K562 (cell line): Measurements from ENCODE around the gene KIF5A. TPM values are rescaled to one million over a fixed set of nuclear protein-coding genes. Genes with fewer than 3 reads are reported as not detected.

Source experiments
- ATAC-seq: fragments of 200-7000 bp; cut with Tn5 transposase; 3 replicates; pipeline ENCODE4 v1.9.1; 2020; ENCODE audit warnings: moderate library complexity
- BruUV-seq: library from RNA; stranded (reverse); fragments of 400-500 nt; replicated peaks from 2 replicates; lab custom pipeline; 2021; lab: Mats Ljungman, UMichigan
- CTCF ChIA-PET: fragments of 300-600 bp; formaldehyde crosslinking; extraction: SDS; loops from one replicate; lab custom pipeline; 2021; ENCODE audit warnings: low intra/inter-chr PET ratio; lab: Yijun Ruan, JAX
- POLR2A ChIA-PET: fragments of 300-600, 350-650 bp; sonication (Branson Sonifier 250); formaldehyde crosslinking; extraction: SDS; loops from one replicate; lab custom pipeline; 2021; ENCODE audit warnings: antibody characterized with exemption, inconsistent platforms; lab: Yijun Ruan, JAX
- DNase-seq, 4 experiments: peaks; one replicate each; pipeline versions ENCODE4 v3.0.0 to v3.0.0-alpha.2; 2011 to 2018; ENCODE audit warnings: low spot score in 3 of 4, mixed read lengths in 3 of 4; ENCODE audit errors: extremely low read depth in 1 of 4
- FAIRE-seq: peaks from 2 replicates; lab custom pipeline; 2011; peaks lifted over from hg19 to GRCh38; lab: Jason Lieb, UNC
- H2AFZ ChIP-seq: 2 replicates; pipeline ENCODE4 v1.6.0; 2011; ENCODE audit warnings: low read depth, low read length, control low read depth, inconsistent platforms
- H3K27ac ChIP-seq: fragments of 200-600 bp; 3 replicates; pipeline ENCODE4 v1.8.0; 2011; ENCODE audit warnings: low read depth, mild to moderate bottlenecking, control low read depth, inconsistent platforms, low read length, moderate library complexity, mixed read lengths; ENCODE audit errors: extremely low read depth
- H3K27me3 ChIP-seq, 2 experiments: fragments of 300-600 bp in 1 of 2; 2 replicates in 1 of 2; 3 replicates in 1 of 2; pipeline versions ENCODE4 v1.6.0 to v1.8.0; 2011; ENCODE audit warnings: inconsistent platforms in 2 of 2, low read length in 2 of 2, mild to moderate bottlenecking in 1 of 2, mixed read lengths in 1 of 2, moderate library complexity in 1 of 2; ENCODE audit not compliant: control insufficient read depth in 2 of 2, insufficient read depth in 2 of 2
- H3K36me3 ChIP-seq: fragments of 300-600 bp; 3 replicates; pipeline ENCODE4 v1.8.0; 2011; ENCODE audit warnings: mild to moderate bottlenecking, low read length, inconsistent platforms; ENCODE audit not compliant: control insufficient read depth, insufficient read depth
- H3K4me1 ChIP-seq, 2 experiments: fragments of 200-600 bp in 1 of 2; replicated peaks in 1 of 2; 2 replicates in 1 of 2; 3 replicates in 1 of 2; pipeline versions ENCODE4 v1.5.1 to v1.8.0; 2011; ENCODE audit warnings: inconsistent platforms in 2 of 2, low read length in 2 of 2, mild to moderate bottlenecking in 1 of 2, mixed read lengths in 1 of 2, moderate library complexity in 1 of 2; ENCODE audit not compliant: control insufficient read depth in 2 of 2, insufficient read depth in 2 of 2
- H3K4me2 ChIP-seq: 2 replicates; pipeline ENCODE4 v1.6.1; 2011; ENCODE audit warnings: low read length, control low read depth, inconsistent platforms, mixed read lengths; ENCODE audit not compliant: insufficient read depth
- H3K4me3 ChIP-seq: fragments of 200-600 bp; sonication (generic), shearing (Covaris generic); 2 replicates; pipeline ENCODE4 v1.5.1; 2016; ENCODE audit warnings: control low read depth, inconsistent platforms
- H3K79me2 ChIP-seq: fragments of 200-600 bp; 3 replicates; pipeline ENCODE4 v1.8.0; 2011; ENCODE audit warnings: low read length, inconsistent platforms; ENCODE audit not compliant: control insufficient read depth, insufficient read depth
- H3K9ac ChIP-seq, 2 experiments: 2 replicates each; pipeline versions ENCODE4 v1.6.0 to v1.6.1; 2011; ENCODE audit warnings: low read depth in 2 of 2, low read length in 2 of 2, control low read depth in 1 of 2, inconsistent platforms in 1 of 2, mild to moderate bottlenecking in 1 of 2, mixed read lengths in 1 of 2; ENCODE audit not compliant: insufficient read depth in 1 of 2
- H3K9me1 ChIP-seq: one replicate; pipeline ENCODE4 v1.6.0; 2011; ENCODE audit warnings: inconsistent platforms, mild to moderate bottlenecking, low read length, moderate library complexity; ENCODE audit not compliant: control insufficient read depth, insufficient read depth
- H3K9me3 ChIP-seq: replicated peaks from 2 replicates; pipeline ENCODE4 v1.5.1; 2011; ENCODE audit warnings: low read depth, low read length, inconsistent platforms; ENCODE audit not compliant: control insufficient read depth, insufficient read depth
- H4K20me1 ChIP-seq: replicated peaks from 2 replicates; pipeline ENCODE4 v1.6.1; 2011; ENCODE audit warnings: low read length, inconsistent platforms, mixed read lengths; ENCODE audit not compliant: control insufficient read depth, insufficient read depth
- HCFC1 ChIP-seq: IDR thresholded peaks from 2 replicates; pipeline ENCODE4 v1.6.1; 2012; ENCODE audit warnings: low read depth, low read length, improper control_type of control experiment
- HIVEP1 ChIP-seq: fragments of 250-450 bp; sonication (Bioruptor Pico); IDR thresholded peaks from 2 replicates; pipeline ENCODE4 v1.4.0; 2020; ENCODE audit warnings: mild to moderate bottlenecking
- NFIC ChIP-seq: fragments of 450-650 bp; IDR thresholded peaks from 2 replicates; pipeline ENCODE4 v1.6.1; 2017; ENCODE audit warnings: mild to moderate bottlenecking, inconsistent platforms
- TCF7 ChIP-seq: sonication (generic); IDR thresholded peaks from 2 replicates; pipeline ENCODE4 v1.6.1; 2016; ENCODE audit warnings: antibody characterized with exemption, borderline replicate concordance
- ZNF282 ChIP-seq: sonication (generic); formaldehyde crosslinking; IDR thresholded peaks from 2 replicates; pipeline ENCODE4 v1.8.1; 2023; ENCODE audit warnings: missing genetic modification reagents
- ZNF695 ChIP-seq: fragments of 450-650 bp; formaldehyde crosslinking; IDR thresholded peaks from 2 replicates; pipeline ENCODE4 v1.4.0; 2020; ENCODE audit warnings: mild to moderate bottlenecking, moderate library complexity
- WGBS: fragments of 100-300 bp; shearing (Covaris generic); methylation state at CpG from one replicate; pipeline ENCODE4 v1.1.6; 2016; ENCODE audit warnings: low coverage, mixed read lengths; ENCODE audit not compliant: insufficient coverage; ENCODE audit errors: missing lambda C conversion rate; 5-methylcytosine and 5-hydroxymethylcytosine counted together
- in situ Hi-C: fragments of 300-500 bp; cut with MboI; formaldehyde crosslinking; loops from 4 replicates; pipeline ENCODE4 v1.15.0; 2018; ENCODE audit warnings: inconsistent platforms, mixed read lengths
- intact Hi-C: fragments of 100-400 bp; cut with micrococcal nuclease; formaldehyde crosslinking; loops from 2 replicates; pipeline ENCODE4 v1.14.2; 2022
- polyA plus RNA-seq, 8 experiments: library from polyadenylated mRNA; depleted of rRNA in 4 of 8; stranded (reverse) in 5 of 8; unstranded in 3 of 8; fragments of >200 nt; fragmentation: Nextera tagmentation in 2 of 8; fragmentation: Illumina TruSeq in 1 of 8; extraction: Ambion mirVana in 2 of 8; extraction: Trizol in 1 of 8; gene quantifications; 2 replicates each; pipeline versions ENCODE4 v1.2.1 to v1.2.3, GENCODE V29; 2011 to 2014; ENCODE audit warnings: inconsistent platforms in 1 of 8, missing spikeins in 1 of 8
- total RNA-seq, 7 experiments: library from RNA; depleted of rRNA in 6 of 7; stranded (reverse); fragments of >200 nt in 6 of 7; fragmentation: Illumina TruSeq in 2 of 7; extraction: Trizol in 2 of 7; gene quantifications; 2 replicates each; pipeline versions ENCODE4 v1.2.1 to v1.2.3, GENCODE V29; 2011 to 2021; ENCODE audit warnings: low replicate concordance in 1 of 7

KIF5A gene
- total and polyA plus RNA-seq, 9 of the 15 experiments (the other 6 are each of a cell fraction or from before 2014, with no cell fraction given) = 3.4 to 17.7 (median 8.0) TPM

DNA sequence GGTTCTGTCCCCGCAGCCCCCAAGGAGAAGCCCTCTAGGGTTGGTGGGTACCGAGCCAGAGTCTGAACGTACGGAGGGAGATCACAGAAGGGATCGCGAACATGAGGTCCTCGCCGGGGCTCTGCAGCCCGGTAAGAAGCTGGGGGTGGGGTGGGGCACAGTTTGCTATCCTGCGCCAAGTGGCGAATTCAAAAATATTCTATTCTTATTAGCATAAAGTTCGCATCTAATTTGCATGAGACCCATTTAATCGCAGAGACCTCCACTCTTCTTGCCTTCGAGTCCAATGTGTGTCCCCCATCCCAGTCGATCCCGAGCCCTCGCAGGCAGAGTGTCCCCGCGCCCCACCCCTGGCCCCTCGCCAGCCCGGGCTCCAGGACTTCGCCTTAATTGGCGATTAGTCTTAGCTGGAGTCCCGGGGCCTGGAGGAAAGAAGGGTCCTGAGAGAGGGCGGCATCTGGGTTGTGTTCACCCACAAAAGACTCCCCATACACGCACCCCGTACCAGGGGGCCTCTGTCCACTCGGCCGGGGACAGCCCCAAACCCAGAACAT is 60.8 kb downstream of the KIF5A start:
- Histone ChIP-seq H3K79me2 (peaks cover 2% of the 10 kb centered on the region; the same call in 2 of the 3 replicates), H3K4me1 (peaks cover 54 to 62% of the 10 kb centered on the region in 2 experiments), H3K27ac (peak overlapping the region; percentile 72; the same call in 2 of the 3 replicates), H3K9ac (peak overlapping the region; percentile 69 to 91; a peak in 3 of 4 replicates), H3K36me3 (peaks cover 7% of the 10 kb centered on the region; the same call in 2 of the 3 replicates), H2AFZ (peak overlapping the region; percentile 90), H3K9me1 (peaks cover 4% of the 10 kb centered on the region), H3K4me3 (peak overlapping the region; percentile 65; the same call in 1 of the 2 replicates), H3K27me3 (no peaks in the 10 kb centered on the region), H3K4me2 (peak overlapping the region; percentile 68), H4K20me1 (no peaks in the 10 kb centered on the region), H3K9me3 (no peaks in the 10 kb centered on the region)
- CTCF ChIA-PET = no interaction called here
- TF ChIP-seq ZNF282 (CRISPR knock-in tag) = no peak
- TF ChIP-seq NFIC = peak; percentile 58
- no peak for TF ChIP-seq HIVEP1 (CRISPR knock-in tag)
- TF ChIP-seq HCFC1 = no peak
- TF ChIP-seq TCF7 = no peak
- TF ChIP-seq ZNF695 = no peak
- POLR2A ChIA-PET = interaction anchor here (0.6 to 1.2 kb wide), 5 partner anchors 10 to 95 kb away, joined by 3 to 4 read pairs (median 3); partner anchors contain the start of gene DDIT3
- no peak for ATAC-seq
- BruUV-seq = no TSS peak
- no peak for FAIRE-seq
- 70% methylated on average over 19 of the region's 29 CpGs for WGBS
- DNase-seq = no peak
- intact Hi-C loops = no loop called here
- in situ Hi-C loops = no loop called here
